SK-N-SH treated with all-trans-retinoic acid at 6 μM for 48 hours (cell line): ENCODE measurements around the gene DLG2.

Experiments used
- PATZ1 ChIP-seq: fragments of 250-450 bp; sonication (Bioruptor Pico); IDR thresholded peaks from 2 replicates; pipeline ENCODE4 v1.8.0; 2020; ENCODE audit warnings: mild to moderate bottlenecking, moderate library complexity, borderline replicate concordance
- PPARA ChIP-seq: fragments of 250-450 bp; sonication (Bioruptor Pico); IDR thresholded peaks from 2 replicates; pipeline ENCODE4 v1.5.0; 2020; ENCODE audit warnings: mild to moderate bottlenecking, borderline replicate concordance
- ZFP30 ChIP-seq: fragments of 450-650 bp; formaldehyde crosslinking; IDR thresholded peaks from 2 replicates; pipeline ENCODE4 v1.5.0; 2022; ENCODE audit warnings: mild to moderate bottlenecking, moderate library complexity

- TF ChIP-seq PATZ1 (CRISPR knock-in tag) (no peak), PPARA (CRISPR knock-in tag) (no peak), ZFP30 (CRISPR knock-in tag) (no peak)
These were observed 833.8 kb downstream of the DLG2 start for GRCh38 chr11:84793318-84793717.
